Epithelial cell of proximal tubule (primary cell): ENCODE measurements around the gene TC2N. TPM values are rescaled to one million over a fixed set of nuclear protein-coding genes. Genes with fewer than 3 reads are reported as not detected.
"Not testable (repeated sequence)": the region's sequence is repeated elsewhere in the genome, so short reads cannot be mapped to it uniquely, and the experiment has no call there.

ENCODE experiments used
- DNase-seq: peaks from one replicate; pipeline ENCODE4 v3.0.0-alpha.2; 2011; ENCODE audit warnings: low read depth
- H3K4me3 ChIP-seq: 2 replicates; pipeline ENCODE4 v1.5.1; 2011; ENCODE audit warnings: low read depth, mild to moderate bottlenecking, low read length
- CTCF ChIP-seq: conservative IDR thresholded peaks from 2 replicates; pipeline ENCODE4 v1.5.1; 2012; ENCODE audit warnings: low read depth, mild to moderate bottlenecking, low read length
- total RNA-seq: library from RNA; depleted of rRNA; stranded (reverse); fragments of >200 nt; gene quantifications from 2 replicates; pipeline ENCODE4 v1.2.3, GENCODE V29; 2015

Gene TC2N
- total RNA-seq, 1 donor from 2014 or later = 5.1 TPM

GRCh38 chr14:91743305-91743653, 124.1 kb downstream of the TC2N start:
- no peak for TF ChIP-seq CTCF
- H3K4me3 ChIP-seq = no peak overlapping the region
- no peak for DNase-seq

- no peak for DNase-seq
- no peak overlapping the region for H3K4me3 ChIP-seq
These were observed 124.6 kb downstream of the TC2N start for GRCh38 chr14:91742621-91743304.

GRCh38 chr14:91739867-91740266, 127.5 kb downstream of the TC2N start:
- DNase-seq, H3K4me3 ChIP-seq: not testable (repeated sequence)

More at GRCh38 chr14:91742621-91743304, 124.6 kb downstream of the TC2N start:
- no peak for TF ChIP-seq CTCF

- no peak for DNase-seq
- no peak overlapping the region for H3K4me3 ChIP-seq
- TF ChIP-seq CTCF = no peak
These were observed 129.7 kb downstream of the TC2N start for GRCh38 chr14:91737619-91738018.

- DNase-seq = no peak
- no peak overlapping the region for H3K4me3 ChIP-seq
- no peak for TF ChIP-seq CTCF
These were observed 134.4 kb downstream of the TC2N start for GRCh38 chr14:91732859-91733477.

- TF ChIP-seq CTCF = no peak
- no peak for DNase-seq
- H3K4me3 ChIP-seq = no peak overlapping the region
These were observed 134.9 kb downstream of the TC2N start for GRCh38 chr14:91732439-91732838.

GRCh38 chr14:91731986-91732385, 135.3 kb downstream of the TC2N start, which contains the start of gene CATSPERB:
Gene CATSPERB (minus strand): TSS chr14:91732086. CDS start chr14:91729479, 2,607 bp downstream.
- no peak for TF ChIP-seq CTCF
- no peak within 1 kb of the TSS for H3K4me3 ChIP-seq
- no peak for DNase-seq
